OCI-LY1 (cell line): ENCODE measurements around the gene NKTR.

Experiments used
- CTCF ChIP-seq: fragments of 200-600 bp; sonication (generic), shearing (Covaris generic); IDR thresholded peaks from 2 replicates; pipeline ENCODE4 v1.5.1; 2017; ENCODE audit warnings: mild to moderate bottlenecking, antibody characterized with exemption, low read length, moderate library complexity, mixed read lengths
- EZH2 ChIP-seq: fragments of 200-600 bp; sonication (generic), shearing (Covaris generic); IDR thresholded peaks from 2 replicates; pipeline ENCODE4 v1.8.0; 2017; ENCODE audit warnings: borderline replicate concordance, mixed run types, mild to moderate bottlenecking, antibody characterized with exemption, low read length, moderate library complexity, mixed read lengths

- no peak; the same call in 1 of the 2 replicates for TF ChIP-seq CTCF
- no peak for TF ChIP-seq EZH2
Observed at GRCh38 chr3:42557854-42558253, 42.6 kb upstream of the NKTR start.
